GM21528 (cell line): ENCODE data around the gene TMEM121.

Experiments used
- ATAC-seq: cut with Tn5 transposase; IDR thresholded peaks from one replicate; pipeline ENCODE4 v1.9.1; 2021; ENCODE audit warnings: mild to moderate bottlenecking, moderate library complexity; ENCODE audit not compliant: unreplicated experiment, low FRiP score

Gene TMEM121

DNA sequence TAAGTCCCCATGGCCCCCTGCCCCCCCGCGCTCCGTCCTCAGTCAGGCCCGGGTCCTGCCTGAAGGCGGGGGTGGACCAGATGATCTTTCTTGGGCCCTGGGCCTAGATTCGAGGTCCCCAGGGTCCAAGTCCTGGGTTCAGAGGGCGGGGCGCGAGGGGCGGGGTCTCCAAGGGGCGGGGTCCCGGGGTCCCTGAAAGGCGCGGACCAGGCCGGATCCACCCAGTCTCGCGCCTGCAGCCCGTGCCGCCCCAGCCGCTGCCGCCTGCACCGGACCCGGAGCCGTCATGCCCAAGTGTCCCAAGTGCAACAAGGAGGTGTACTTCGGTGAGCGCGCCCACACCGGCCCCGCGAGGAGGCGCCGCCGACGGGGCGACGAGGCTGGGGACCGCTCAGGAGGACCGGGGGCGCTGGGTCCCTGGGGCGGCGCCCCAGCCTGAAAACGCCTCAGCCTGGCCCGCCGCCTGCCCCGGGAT lies 39.4 kb upstream of the TMEM121 start:
- ATAC-seq: no peak

DNA sequence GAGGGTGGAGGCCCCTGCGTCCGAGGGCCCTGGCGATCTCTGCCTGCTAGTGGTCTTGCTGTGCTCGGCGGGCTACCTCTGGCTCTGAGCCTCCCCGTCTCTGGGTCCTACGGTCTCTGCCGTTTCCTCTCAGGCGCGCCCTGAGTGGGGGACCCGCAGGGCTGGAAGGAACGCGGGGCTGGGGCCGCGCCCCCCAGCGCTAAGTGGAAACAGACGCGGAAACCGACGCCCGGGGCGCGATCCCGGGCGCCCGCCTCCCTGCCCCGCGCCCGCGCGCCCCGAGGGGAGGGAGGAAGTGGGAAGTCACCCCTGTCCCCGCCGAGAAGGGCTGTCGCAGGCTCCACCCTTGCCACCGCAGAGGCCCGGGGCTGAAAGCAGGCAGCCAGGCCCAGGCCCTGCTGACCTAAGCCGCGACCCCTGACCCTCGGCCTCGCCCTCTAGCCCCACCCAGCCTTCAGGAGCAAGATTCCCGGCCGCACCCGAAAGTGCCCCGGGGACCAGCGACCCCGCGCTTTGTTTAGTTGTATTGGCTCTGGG lies 38.9 kb upstream of the TMEM121 start:
- no peak for ATAC-seq

DNA sequence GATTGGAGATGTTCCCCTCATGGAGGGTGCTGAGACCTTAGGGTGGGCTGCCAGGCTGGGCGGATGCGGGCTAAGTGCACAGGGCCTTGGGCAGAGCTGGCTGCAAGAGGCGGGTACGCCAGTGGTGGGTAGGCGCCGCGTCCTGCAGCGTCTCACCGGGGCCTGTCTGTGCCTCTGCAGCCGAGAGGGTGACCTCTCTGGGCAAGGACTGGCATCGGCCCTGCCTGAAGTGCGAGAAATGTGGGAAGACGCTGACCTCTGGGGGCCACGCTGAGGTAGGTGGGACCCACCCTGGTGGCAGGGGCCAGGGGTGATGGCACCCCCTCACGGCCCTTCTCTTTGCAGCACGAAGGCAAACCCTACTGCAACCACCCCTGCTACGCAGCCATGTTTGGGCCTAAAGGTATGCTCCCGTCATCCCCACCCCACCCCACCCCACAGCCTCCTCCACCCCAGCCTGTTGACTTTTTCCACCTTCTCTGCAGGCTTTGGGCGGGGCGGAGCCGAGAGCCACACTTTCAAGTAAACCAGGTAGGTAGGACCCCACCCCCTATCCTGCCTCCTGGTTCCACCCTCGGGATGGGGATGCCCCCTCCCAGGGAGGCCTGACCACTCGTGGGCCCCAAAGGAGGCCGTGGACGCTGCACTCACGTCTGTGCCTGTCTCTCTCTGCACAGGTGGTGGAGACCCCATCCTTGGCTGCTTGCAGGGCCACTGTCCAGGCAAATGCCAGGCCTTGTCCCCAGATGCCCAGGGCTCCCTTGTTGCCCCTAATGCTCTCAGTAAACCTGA lies 38.2 kb upstream of the TMEM121 start:
- ATAC-seq: no peak

DNA sequence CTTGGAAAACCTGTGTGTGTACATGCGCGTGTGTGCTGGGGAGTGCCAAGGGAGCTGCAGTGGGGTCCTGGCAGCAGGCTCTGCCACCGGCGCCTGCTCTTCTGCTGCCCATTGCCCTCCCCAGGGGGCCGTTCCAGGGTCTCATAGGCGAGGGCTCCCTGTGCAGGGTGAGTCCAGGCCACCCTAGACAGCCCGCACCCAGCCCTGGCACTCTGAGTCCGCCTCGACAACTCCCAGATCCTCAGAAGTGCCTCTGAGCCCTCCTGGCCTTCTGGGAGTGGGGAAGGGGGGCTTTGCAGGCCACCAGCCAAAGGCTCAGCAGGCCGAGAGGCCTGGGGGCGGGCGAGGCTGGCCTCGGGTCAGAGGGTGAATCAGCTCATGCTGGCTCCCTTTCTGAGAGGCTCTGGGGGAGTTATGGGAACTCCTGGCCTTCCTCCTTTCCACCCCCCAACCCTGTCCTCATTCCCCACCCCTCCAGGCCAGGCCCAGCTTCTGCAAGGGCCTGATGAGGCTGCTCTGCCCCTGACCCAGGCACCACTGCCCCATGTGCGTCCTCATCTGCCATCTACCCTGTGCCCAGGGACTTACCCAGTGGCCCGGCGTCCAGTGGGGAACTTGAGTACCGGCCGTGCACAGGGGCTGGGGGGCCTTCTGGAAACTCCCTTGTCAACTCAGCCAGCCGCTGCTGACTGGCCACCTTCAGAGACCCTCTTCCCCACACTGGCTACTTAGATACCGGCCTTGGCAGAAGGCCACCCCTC lies 37.4 kb upstream of the TMEM121 start:
- ATAC-seq: no peak

DNA sequence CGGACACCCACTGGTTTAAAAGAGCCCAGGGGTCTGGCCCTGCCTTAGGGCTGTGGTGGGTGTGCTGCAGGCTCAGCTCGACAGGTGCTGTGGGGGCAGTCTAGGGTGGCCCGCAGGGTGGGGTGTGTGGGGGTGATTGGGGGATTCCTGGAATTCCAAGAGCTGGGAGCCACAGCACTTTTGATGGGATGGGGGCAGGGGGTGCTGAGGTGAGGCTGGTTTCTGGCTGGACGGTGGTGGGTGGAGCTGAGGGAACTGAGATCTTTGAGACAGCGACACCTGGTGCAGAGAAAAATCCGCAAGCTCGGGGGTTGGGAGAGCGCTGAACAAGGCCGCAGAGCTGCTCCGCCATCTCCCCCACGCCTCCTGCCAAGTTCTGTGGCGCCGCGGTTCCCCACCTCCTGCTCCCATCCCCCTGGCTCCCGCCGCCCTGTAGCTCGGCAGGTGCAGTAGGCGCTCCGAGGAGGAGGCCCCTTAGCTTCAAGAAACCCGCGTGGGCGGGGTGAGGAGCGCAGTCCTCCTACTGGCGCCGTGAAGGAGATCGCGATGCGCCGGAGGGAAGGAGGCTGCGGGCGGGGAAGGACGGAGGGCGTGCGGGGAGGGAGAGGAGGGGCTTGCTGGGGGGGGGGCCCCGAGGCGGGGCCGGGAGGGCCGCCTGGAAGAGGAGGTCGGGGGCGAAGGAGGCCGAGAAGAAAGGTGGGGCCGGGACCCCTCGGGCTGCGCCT lies 36.7 kb upstream of the TMEM121 start:
- no peak for ATAC-seq

DNA sequence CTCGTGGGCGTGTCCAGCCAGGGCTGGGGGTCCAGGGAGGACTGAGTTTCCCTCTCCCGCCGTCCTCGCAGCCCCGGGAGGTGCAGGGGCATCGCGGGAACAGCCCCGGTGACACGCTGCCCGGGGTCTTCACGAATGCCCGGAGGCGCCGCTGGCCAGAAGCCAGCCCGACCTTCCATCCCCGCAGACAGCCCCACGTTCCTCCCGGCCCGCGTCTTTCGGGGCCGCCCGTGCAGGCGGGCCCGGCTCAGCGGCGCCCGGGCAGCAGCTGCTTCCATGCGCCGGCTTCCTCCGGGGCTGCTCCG lies 36.2 kb upstream of the TMEM121 start:
- ATAC-seq: peak; percentile 1

DNA sequence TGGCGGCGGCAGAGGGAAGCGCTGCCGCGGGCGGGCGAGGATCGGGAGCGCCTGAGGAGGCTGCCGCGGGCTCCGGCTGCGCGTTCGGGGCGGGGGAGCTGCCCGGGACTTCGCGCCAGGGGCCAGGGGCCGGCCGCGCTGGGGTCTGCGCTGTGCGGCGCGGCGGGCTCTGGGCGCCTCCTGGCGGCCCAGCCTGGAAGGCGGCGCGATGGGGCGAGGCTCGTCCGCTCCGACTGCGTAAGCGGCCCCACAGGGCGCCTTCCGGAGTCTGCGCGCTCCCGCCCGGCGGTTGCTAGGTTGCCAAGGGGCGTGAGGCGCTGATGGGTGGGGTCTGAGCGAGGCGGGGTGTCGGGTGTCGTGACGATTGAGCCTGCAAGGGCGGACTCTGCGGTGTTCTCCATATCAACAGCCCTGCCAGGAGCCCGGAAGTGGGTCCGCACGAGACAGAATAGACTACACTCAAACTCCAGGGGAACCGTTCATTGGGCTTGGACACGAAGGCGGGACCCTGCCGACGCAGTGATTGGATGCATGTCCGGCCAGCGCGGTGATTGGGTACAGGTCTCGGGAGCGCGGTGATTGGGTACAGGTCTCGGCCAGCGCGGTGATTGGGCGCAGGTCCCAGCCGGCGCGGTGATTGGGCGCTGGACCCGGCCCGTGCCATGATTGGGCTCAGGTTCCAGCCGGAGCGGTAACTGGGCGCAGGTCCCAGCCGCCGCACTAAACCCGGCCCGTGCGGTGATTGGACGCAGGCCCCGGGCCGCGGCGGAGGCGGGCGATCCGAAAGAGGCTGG lies 35.6 kb upstream of the TMEM121 start, which contains the start of gene TEDC1:
TEDC1 (plus strand) TSS at position 675 of the 794 bp plus-strand sequence. CDS start 130 bp downstream, outside the sequence.
- peak; percentile 75 for ATAC-seq

DNA sequence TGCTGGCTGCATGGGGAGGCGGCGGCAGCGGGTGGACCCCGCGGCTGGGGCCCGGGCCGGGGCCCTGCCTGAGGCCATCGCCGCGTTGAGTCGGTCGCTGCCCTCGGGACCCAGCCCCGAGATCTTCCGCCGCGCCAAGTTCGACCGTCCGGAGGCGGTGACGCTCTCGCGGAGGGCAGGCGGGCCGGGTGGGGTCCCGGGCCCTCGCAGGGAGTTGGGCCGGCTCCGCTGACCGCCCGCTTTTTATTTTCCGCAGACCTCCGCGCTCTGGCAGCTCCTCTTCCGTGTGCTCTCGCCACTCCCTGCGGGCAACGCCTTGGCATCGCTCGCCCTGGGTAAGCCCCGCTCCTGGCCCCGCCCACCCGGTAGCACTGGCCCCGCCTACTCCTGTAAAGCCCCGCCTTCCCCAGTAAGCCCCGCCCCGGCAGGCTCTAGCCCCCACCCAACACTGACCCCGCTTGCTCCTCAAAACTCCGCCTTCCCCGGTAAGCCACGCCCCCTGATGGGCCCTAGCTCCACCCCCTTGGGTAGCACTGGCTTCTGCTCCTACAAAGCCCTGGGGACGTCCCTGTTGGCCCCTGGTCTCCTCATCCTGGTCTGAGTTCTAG lies 34.9 kb upstream of the TMEM121 start:
- no peak for ATAC-seq

DNA sequence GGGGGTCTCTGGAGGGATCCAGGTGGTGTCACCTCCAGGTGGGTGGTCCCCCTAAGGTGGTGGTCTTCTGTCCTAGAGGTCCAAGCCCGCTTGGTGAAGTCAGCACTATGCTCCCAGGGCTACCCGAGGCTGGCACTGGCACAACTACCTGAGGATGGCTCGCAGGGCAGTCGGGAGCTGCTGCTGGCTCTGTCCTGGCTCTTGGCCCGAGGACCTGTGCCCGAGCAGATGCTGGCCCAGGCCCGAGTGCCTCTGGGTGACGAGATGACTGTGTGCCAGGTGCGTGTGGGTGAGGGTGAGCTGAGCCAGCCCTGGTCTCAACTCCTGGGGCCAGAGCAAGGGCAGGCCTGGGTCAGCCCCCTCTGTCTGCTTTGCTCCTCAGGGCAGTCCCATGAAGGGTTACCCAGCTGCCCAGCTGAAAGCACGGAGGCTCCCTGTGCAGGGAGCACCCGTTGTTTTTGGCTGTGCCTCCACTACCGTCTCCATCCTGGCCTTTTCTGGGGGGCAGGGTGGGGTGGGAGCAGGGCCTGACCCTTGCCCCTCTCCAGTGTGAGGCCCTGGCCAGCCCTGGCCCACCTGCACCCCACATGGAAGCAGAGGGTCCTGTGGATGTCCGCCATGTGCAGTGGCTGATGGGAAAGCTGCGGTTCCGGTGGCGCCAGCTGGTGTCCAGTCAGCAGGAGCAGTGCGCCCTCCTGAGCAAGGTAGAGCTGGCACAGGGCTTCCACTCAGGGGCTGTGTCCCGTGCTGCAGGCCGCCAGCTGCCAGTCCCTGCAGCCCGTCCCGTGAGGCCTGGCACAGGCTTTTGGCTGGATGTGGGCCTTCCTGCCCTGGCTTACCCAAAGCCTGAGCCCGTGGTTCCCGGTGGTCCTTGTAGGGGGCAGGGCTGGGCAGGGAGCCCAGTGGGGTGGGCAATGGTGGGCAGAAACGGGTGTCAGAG lies 34.1 kb upstream of the TMEM121 start:
- no peak for ATAC-seq

DNA sequence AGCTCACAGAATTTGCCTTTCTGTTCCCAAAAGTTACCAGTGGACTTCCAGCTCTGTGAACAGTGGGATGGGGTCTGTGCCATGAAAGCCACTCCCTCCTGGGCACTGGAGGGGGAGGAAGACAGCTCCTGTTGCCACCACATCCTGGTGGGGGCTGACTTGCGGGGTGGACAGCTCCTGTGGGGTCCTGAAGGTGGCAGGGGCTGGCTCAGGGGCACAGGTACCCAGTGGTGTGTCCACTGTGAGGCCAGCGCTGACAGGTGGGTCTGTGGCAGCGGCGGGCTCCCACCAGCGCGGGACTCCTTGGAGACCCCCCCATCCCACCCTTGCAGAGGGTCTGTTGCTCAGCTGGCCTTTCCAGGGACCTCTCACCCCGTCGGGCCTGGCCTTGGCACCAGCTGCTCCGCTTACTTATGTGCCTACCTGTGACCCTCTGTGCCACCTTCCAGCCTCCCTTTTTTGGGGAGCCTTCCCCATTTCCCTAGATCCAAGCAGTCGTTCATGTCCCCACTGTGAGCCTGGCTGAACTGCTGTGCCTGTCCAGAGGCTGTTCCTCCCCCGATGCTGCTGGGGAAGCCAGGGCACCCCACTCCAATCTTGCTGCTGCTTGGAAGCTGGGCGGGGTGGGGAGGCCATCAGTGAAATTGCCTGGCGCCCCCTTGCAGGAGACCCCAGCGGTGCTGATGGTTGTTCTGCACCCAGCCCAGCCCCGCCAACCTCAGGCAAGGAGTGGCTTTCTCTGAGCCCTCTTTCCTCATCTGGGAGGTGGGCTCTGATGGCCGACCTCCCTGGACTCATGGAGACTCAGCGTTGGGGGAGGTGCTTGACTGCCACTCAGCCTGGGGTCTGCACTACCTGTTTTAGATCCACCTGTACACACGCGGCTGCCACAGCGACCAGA lies 33.2 kb upstream of the TMEM121 start:
- ATAC-seq: no peak

DNA sequence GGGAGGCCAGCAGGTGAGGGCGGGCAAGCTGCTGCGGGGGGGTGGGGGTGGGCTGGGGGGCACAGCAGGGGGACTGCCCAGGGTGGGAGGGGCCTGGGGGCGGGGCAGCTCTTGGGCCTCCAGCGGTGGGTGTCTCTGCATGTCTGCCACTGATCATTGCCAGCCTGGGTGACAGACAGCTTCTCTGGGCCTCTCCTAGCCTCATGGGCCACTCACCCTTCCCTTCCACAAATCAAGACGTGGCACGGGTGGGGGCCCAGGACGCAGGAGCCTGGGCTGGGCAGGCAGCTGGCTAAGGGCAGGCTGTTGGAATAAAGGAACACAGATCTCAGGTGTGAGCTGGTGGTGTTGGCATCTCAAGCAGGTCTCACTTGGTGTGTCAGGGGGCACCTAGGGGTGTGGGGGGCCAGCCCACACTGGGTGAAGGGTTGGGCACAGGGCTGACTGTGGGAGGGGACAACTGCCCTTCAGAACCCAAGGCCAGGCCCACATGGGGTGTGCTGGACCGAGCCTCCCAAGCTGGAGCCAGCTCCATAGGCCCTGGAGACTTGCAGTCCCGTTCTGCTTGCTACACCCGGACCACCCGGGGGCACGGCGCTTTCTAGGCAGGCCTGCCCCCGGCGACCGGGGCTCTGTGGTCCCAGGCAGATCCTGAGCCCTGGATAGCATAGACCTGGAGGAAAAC lies 32.3 kb upstream of the TMEM121 start:
- no peak for ATAC-seq

DNA sequence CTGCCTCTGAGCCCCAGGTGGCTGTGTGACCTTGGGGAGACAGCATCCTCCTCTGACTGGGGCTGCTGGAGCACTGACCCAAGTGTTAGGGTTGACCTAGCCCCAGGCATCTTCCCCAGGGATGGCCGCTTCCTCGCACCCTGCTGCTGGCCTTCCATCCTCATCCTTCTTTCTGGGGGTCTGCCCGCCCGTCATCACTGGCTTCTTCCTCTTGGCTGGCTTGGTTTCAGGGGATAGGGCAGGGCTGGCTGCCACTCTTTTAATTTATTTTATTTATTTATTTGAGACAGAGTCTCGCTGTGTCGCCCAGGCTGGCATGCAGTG lies 31.8 kb upstream of the TMEM121 start:
- ATAC-seq: no peak

DNA sequence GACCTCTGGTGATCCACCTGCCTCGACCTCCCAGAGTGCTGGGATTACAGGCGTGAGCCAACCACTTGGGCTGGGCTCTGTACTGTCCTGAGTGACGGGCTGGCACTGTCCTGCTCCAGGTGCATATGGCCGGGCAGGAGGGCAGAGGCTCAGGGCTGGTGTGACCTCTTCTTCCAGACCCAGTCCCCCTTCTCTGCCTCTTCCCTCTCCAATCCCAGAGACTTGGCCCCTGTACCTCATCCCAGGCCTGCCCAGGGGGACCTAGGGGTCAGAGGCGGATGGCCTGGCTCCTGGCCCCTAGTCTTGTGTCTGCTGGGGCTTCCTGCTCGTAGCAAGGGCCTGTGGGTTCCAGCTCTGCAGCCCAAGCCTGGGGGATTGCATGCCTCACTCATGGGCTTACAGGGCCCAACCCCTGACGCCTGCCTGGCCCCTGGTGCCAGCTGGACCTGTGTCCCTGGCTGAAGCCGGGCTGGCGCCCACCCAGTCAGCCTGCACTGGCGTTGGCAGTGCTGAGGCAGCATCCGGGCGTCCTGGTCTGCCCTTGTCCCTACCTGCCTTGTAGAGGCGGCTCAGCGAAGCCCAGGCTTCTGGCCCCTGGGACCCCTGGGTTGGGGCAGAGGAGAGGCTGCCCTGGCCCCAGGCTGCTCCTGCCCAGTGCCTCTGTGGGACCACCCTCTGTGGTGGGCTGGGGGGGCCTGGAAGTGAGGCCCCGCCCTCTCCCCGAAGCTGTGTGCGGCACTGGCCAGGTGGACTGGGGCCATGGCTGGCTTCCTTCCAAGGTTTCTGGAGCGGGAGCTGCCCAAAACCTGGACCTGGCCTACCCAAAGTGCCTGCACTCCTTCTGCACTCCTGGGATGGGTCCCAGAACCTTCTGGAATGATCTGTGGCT lies 31.0 kb upstream of the TMEM121 start:
- no peak for ATAC-seq

DNA sequence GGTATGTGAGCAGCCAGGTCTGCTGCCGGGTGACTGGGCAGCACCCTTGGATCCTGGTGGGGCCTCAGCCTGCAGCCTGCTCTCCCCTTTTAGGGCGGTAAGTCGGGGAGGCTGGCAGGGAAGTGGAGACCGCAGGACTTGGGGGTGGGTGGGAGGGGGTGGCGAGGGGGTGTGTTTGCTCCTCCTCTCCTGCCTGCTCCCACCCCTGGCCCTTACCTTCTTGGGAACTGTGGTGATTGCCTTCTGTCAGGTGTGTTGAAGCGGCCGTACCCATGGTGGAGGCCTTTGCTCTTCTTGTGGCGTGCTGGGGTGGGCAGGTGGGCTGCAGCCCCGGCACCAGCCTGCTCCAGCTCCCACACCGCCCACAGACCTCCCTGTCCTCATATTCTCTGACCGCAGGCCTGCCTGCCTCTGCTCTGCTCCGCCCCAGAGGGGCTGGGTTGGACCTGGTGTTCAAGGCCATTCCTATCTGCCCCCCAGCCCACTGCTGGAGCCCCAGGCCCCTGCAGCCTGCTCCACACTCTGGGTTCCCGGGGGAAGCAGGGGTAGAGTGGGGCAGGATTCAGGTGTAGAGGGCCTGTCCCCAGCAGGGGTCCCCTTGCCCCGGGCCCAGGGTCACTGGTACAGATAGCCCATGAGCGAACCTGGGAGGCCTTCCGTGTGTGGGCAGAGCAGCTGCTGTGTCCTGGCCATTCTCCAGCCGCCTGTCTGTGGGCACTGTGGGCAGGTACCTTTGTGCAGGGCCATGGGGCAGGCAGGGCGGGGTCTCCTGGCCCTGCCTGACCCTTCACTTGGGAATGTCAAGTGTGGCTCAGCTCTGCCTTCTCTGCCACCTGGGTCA lies 30.2 kb upstream of the TMEM121 start:
- no peak for ATAC-seq

DNA sequence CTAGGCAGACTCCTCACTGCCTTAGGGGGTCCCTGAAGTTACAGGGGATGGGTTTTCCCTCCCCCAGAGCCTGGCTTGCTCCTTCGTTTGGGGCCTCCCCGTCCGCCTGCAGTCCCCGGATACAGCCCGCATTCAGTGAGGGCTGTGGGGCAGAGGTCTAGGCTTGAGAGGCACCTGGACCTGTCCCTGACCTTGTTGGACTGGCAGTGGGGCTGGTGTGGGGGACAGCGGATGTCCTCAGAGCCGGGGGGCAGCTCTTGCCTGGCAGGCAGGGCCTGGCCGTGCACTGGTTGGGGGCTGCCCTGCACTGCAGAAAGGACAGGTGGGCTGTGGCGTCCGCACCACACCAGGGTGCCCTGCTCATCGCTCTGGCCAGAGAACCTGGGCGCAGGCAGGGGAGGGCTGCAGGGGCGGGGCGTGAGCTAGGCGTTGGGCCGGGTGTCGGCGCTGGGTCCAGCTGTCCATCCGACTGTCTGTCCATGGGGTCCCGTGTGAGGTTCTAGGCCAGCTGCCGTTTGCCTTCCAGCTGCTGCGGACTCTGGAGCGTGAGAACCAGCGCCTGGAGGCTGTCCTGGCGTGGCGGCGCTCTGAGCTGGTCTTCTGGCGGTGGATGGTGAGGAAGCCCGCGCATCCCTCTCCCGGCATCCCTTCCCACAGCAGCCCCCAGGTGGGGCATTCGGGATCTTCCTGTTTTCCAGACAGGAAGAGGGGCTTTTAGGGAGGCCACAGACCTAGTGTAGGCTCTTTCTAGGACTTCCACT lies 29.4 kb upstream of the TMEM121 start:
- no peak for ATAC-seq
